K562 (cell line): ENCODE results near the gene TSPAN1. TPM values are rescaled to one million over a fixed set of nuclear protein-coding genes. Genes with fewer than 3 reads are reported as not detected.

Source experiments
- ATF7 ChIP-seq: fragments of 450-650 bp; IDR thresholded peaks from 2 replicates; pipeline ENCODE4 v1.7.1; 2014; ENCODE audit warnings: mild to moderate bottlenecking, moderate library complexity
- CUX1 ChIP-seq: fragments of 200-800 bp; sonication (Bioruptor generic); IDR thresholded peaks from 2 replicates; pipeline ENCODE4 v1.6.1; 2016; ENCODE audit warnings: missing genetic modification characterization, missing compliant biosample characterization
- HEY1 ChIP-seq: fragments of 250-450 bp; sonication (Bioruptor Pico); IDR thresholded peaks from 2 replicates; pipeline ENCODE4 v1.5.0; 2020; ENCODE audit warnings: mild to moderate bottlenecking, moderate library complexity, borderline replicate concordance
- MTA3 ChIP-seq: fragments of 450-650 bp; formaldehyde crosslinking; IDR thresholded peaks from 2 replicates; pipeline ENCODE4 v1.6.1; 2017; ENCODE audit warnings: mild to moderate bottlenecking, borderline replicate concordance
- PHF21A ChIP-seq: fragments of 450-650 bp; IDR thresholded peaks from 2 replicates; pipeline ENCODE4 v1.6.1; 2017; ENCODE audit warnings: low read depth, borderline replicate concordance
- POLR2H ChIP-seq: IDR thresholded peaks from 2 replicates; pipeline ENCODE4 v1.6.1; 2016; ENCODE audit warnings: missing genetic modification characterization, low read depth, mild to moderate bottlenecking, control low read depth, missing compliant biosample characterization, moderate library complexity
- RAD21 ChIP-seq, 2 experiments: fragments of 250-450 bp in 1 of 2; fragments of 450-650 bp in 1 of 2; sonication (Bioruptor Pico) in 1 of 2; formaldehyde crosslinking in 1 of 2; IDR thresholded peaks in 1 of 2; conservative IDR thresholded peaks in 1 of 2; 2 replicates each; pipeline versions ENCODE4 v1.4.0 to v1.8.0; 2020 to 2022; ENCODE audit warnings: mild to moderate bottlenecking in 2 of 2, moderate library complexity in 1 of 2
- RAD51 ChIP-seq: fragments of 450-650 bp; IDR thresholded peaks from 2 replicates; pipeline ENCODE4 v1.7.1; 2016; ENCODE audit warnings: low read depth, mild to moderate bottlenecking, borderline replicate concordance
- SP2 ChIP-seq: IDR thresholded peaks from 2 replicates; pipeline ENCODE4 v1.6.1; 2011; ENCODE audit warnings: mild to moderate bottlenecking, low read depth, low read length, moderate library complexity; ENCODE audit not compliant: poor library complexity, severe bottlenecking; ENCODE audit errors: extremely low read depth
- TAF15 ChIP-seq: fragments of 200-400 bp; formaldehyde crosslinking; IDR thresholded peaks from 2 replicates; pipeline ENCODE4 v1.6.1; 2017; ENCODE audit warnings: mild to moderate bottlenecking, low read depth, low read length, moderate library complexity
- THRA ChIP-seq: fragments of 450-650 bp; IDR thresholded peaks from 2 replicates; pipeline ENCODE4 v1.6.1; 2017; ENCODE audit warnings: mild to moderate bottlenecking, moderate library complexity
- ZFPM2 ChIP-seq: fragments of 250-450 bp; sonication (Bioruptor Pico); IDR thresholded peaks from 2 replicates; pipeline ENCODE4 v1.5.1; 2022; ENCODE audit warnings: mild to moderate bottlenecking
- ZHX1 ChIP-seq: fragments of 150-350 bp; conservative IDR thresholded peaks from 2 replicates; pipeline ENCODE4 v1.6.1; 2014; ENCODE audit warnings: low read length
- ZNF174 ChIP-seq: fragments of 250-450 bp; sonication (Bioruptor Pico); IDR thresholded peaks from 2 replicates; pipeline ENCODE4 v1.4.0; 2020; ENCODE audit warnings: mild to moderate bottlenecking
- ZNF717 ChIP-seq: fragments of 250-450 bp; sonication (Bioruptor Pico); IDR thresholded peaks from 2 replicates; pipeline ENCODE4 v1.5.0; 2021
- polyA plus RNA-seq, 8 experiments: library from polyadenylated mRNA; depleted of rRNA in 4 of 8; stranded (reverse) in 5 of 8; unstranded in 3 of 8; fragments of >200 nt; fragmentation: Nextera tagmentation in 2 of 8; fragmentation: Illumina TruSeq in 1 of 8; extraction: Ambion mirVana in 2 of 8; extraction: Trizol in 1 of 8; gene quantifications; 2 replicates each; pipeline versions ENCODE4 v1.2.1 to v1.2.3, GENCODE V29; 2011 to 2014; ENCODE audit warnings: inconsistent platforms in 1 of 8, missing spikeins in 1 of 8
- total RNA-seq, 7 experiments: library from RNA; depleted of rRNA in 6 of 7; stranded (reverse); fragments of >200 nt in 6 of 7; fragmentation: Illumina TruSeq in 2 of 7; extraction: Trizol in 2 of 7; gene quantifications; 2 replicates each; pipeline versions ENCODE4 v1.2.1 to v1.2.3, GENCODE V29; 2011 to 2021; ENCODE audit warnings: low replicate concordance in 1 of 7
- TF ChIP-seq, protein P1 (sequence below): fragments of 200-800 bp; sonication (Bioruptor generic); IDR thresholded peaks from 2 replicates; pipeline ENCODE4 v1.6.1; 2017; ENCODE audit warnings: missing genetic modification characterization, missing compliant biosample characterization

The TSPAN1 gene
- total and polyA plus RNA-seq, 9 of the 15 experiments (the other 6 are each of a cell fraction or from before 2014, with no cell fraction given): 0.58 TPM; not detected in 8

DNA sequence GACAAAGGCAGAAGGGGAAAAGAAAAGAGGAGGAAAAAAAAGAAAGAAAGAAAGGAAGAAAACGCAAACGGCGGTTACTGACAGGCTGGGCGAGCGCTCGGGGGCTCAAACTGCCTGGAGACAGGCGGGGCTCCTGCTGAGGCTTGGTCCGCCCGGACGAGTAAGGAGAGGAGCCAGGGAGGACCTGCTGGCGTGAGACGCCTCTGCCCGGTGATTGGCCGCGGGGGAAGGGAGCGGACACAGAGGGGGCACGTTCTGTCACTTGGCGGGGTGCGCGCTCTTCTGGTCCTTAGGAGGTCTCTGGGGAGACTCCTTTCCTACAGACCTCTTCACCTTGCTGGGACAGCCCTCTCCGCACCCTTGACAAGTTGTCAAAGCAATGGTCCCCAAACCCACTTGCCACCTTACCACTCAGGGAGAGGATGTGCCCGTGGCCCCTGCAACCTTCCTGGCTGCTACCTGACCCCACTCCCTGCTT is 41.7 kb upstream of the TSPAN1 start (continued):
- TF ChIP-seq CUX1 (CRISPR knock-in tag) (no peak), ZFPM2 (CRISPR knock-in tag) (no peak), PHF21A (peak; percentile 89), HEY1 (peak; percentile 39; the same call in 1 of the 2 replicates), RAD51 (no peak), SP2 (no peak), ZNF174 (no peak), TAF15 (no peak), ZHX1 (no peak), MTA3 (no peak; the same call in none of the 2 replicates), RAD21 (CRISPR knock-in tag; conservative IDR thresholded peaks at IDR 0.05 in 1 of 2, IDR thresholded peaks at IDR 0.05 in 1 of 2) (0 out of 4 replicates have a peak, but pooled peaks of 1 of the 2 experiments have one; percentile 6), ATF7 (no peak), ZNF717 (CRISPR knock-in tag) (no peak), THRA (no peak), POLR2H (tag) (no peak)
- TF ChIP-seq, protein P1, sequence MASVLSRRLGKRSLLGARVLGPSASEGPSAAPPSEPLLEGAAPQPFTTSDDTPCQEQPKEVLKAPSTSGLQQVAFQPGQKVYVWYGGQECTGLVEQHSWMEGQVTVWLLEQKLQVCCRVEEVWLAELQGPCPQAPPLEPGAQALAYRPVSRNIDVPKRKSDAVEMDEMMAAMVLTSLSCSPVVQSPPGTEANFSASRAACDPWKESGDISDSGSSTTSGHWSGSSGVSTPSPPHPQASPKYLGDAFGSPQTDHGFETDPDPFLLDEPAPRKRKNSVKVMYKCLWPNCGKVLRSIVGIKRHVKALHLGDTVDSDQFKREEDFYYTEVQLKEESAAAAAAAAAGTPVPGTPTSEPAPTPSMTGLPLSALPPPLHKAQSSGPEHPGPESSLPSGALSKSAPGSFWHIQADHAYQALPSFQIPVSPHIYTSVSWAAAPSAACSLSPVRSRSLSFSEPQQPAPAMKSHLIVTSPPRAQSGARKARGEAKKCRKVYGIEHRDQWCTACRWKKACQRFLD (CRISPR knock-in tag): peak; percentile 40; the same call in 1 of the 2 replicates
